B cell (primary cell): Measurements from ENCODE around the gene FEM1B. TPM values are rescaled to one million over a fixed set of nuclear protein-coding genes. Genes with fewer than 3 reads are reported as not detected.

Source experiments
- ATAC-seq: fragments of 200-7000 bp; cut with Tn5 transposase; one replicate; pipeline ENCODE4 v1.10.0; 2021; ENCODE audit warnings: low read depth, mild to moderate bottlenecking, moderate number of reproducible peaks, moderate library complexity
- CTCF ChIA-PET: fragments of 350-600 bp; sonication (Branson Sonifier 250); formaldehyde crosslinking; loops from one replicate; lab custom pipeline; 2021; ENCODE audit warnings: antibody characterized with exemption, inconsistent platforms; lab: Charles Lee
- POLR2A ChIA-PET: fragments of 350-600 bp; sonication (Branson Sonifier 250); formaldehyde crosslinking; loops from one replicate; lab custom pipeline; 2021; ENCODE audit warnings: antibody characterized with exemption; lab: Charles Lee
- DNase-seq: peaks from one replicate; pipeline ENCODE4 v3.0.0; 2013
- H2AFZ ChIP-seq: 2 replicates; pipeline ENCODE4 v1.6.1; 2012; ENCODE audit warnings: mild to moderate bottlenecking, low read depth, low read length; ENCODE audit not compliant: insufficient read depth, poor library complexity, severe bottlenecking
- H3K27ac ChIP-seq, 2 donors: 1 replicate in 1 of 2; 2 replicates in 1 of 2; pipeline ENCODE4 v1.5.1; 2012 to 2013; ENCODE audit warnings: low read length in 2 of 2, mild to moderate bottlenecking in 2 of 2, moderate library complexity in 1 of 2
- H3K27me3 ChIP-seq, 4 experiments: fragments of 200-600 bp in 1 of 4; sonication (generic) in 1 of 4; replicated peaks in 1 of 4; 1 replicate in 2 of 4; 2 replicates in 2 of 4; pipeline versions ENCODE4 v1.6.1 to v1.7.0; 2013 to 2016; ENCODE audit warnings: low read length in 3 of 4, mild to moderate bottlenecking in 2 of 4, mixed read lengths in 1 of 4, moderate library complexity in 1 of 4; ENCODE audit not compliant: insufficient read depth in 4 of 4, control insufficient read depth in 3 of 4; ENCODE audit errors: control extremely low read depth in 1 of 4
- H3K36me3 ChIP-seq, 2 experiments: replicated peaks in 1 of 2; 1 replicate in 1 of 2; 2 replicates in 1 of 2; pipeline versions ENCODE4 v1.6.1 to v1.7.1; 2013; ENCODE audit warnings: low read length in 1 of 2; ENCODE audit not compliant: insufficient read depth in 2 of 2, control insufficient read depth in 1 of 2; ENCODE audit errors: control extremely low read depth in 1 of 2, extremely low read depth in 1 of 2
- H3K4me1 ChIP-seq, 2 donors: fragments of 200-600 bp in 1 of 2; sonication (generic) in 1 of 2; 1 replicate in 1 of 2; 2 replicates in 1 of 2; pipeline versions ENCODE4 v1.5.1 to v1.6.1; 2013 to 2017; ENCODE audit warnings: low read length in 2 of 2; ENCODE audit not compliant: control insufficient read depth in 2 of 2, insufficient read depth in 2 of 2
- H3K4me2 ChIP-seq: replicated peaks from 2 replicates; pipeline ENCODE3; 2012; ENCODE audit warnings: mild to moderate bottlenecking, low read depth, low read length; ENCODE audit not compliant: poor library complexity, severe bottlenecking
- H3K4me3 ChIP-seq, 5 experiments: fragments of 200-600 bp in 1 of 5; sonication (generic) in 1 of 5; 1 replicate in 3 of 5; 2 replicates in 2 of 5; pipeline versions ENCODE4 v1.5.1 to v1.7.0; 2011 to 2016; ENCODE audit warnings: low read length in 4 of 5, mild to moderate bottlenecking in 4 of 5, low read depth in 2 of 5, control low read depth in 1 of 5, moderate library complexity in 1 of 5; ENCODE audit not compliant: insufficient read depth in 1 of 5; ENCODE audit errors: control extremely low read depth in 1 of 5, extremely low read depth in 1 of 5
- H3K79me2 ChIP-seq: fragments of 200-600 bp; sonication (generic); one replicate; pipeline ENCODE4 v1.6.0; 2016; ENCODE audit warnings: low read length; ENCODE audit not compliant: control insufficient read depth, insufficient read depth
- H3K9ac ChIP-seq: fragments of 200-600 bp; sonication (generic); 2 replicates; pipeline ENCODE4 v1.6.1; 2017; ENCODE audit warnings: mild to moderate bottlenecking, low read length, moderate library complexity
- H3K9me3 ChIP-seq, 3 donors: one replicate each; pipeline versions ENCODE4 v1.6.1 to v1.7.1; 2013; ENCODE audit warnings: low read length in 2 of 3; ENCODE audit not compliant: control insufficient read depth in 2 of 3, insufficient read depth in 1 of 3; ENCODE audit errors: control extremely low read depth in 1 of 3
- H4K20me1 ChIP-seq: 2 replicates; pipeline ENCODE4 v1.6.0; 2012; ENCODE audit warnings: mild to moderate bottlenecking, low read length; ENCODE audit not compliant: insufficient read depth, control insufficient read depth, poor library complexity, severe bottlenecking
- H3K27ac Mint-ChIP-seq: one replicate; pipeline ENCODE4 v1.8.0; 2021; ENCODE audit warnings: mixed read lengths
- H3K27me3 Mint-ChIP-seq: one replicate; pipeline ENCODE4 v1.8.0; 2021; ENCODE audit warnings: mixed read lengths
- H3K4me1 Mint-ChIP-seq: one replicate; pipeline ENCODE4 v1.8.0; 2021; ENCODE audit warnings: mixed read lengths
- H3K4me3 Mint-ChIP-seq: one replicate; pipeline ENCODE4 v1.8.0; 2021; ENCODE audit warnings: mixed read lengths
- H3K9me3 Mint-ChIP-seq: one replicate; pipeline ENCODE4 v1.8.0; 2022; ENCODE audit warnings: mixed read lengths; ENCODE audit not compliant: insufficient read depth
- EZH2 ChIP-seq: IDR thresholded peaks from 2 replicates; pipeline ENCODE4 v1.6.1; 2012; ENCODE audit warnings: borderline replicate concordance, low read depth, mild to moderate bottlenecking, moderate library complexity, low read length; ENCODE audit not compliant: insufficient read depth, poor library complexity, severe bottlenecking
- WGBS: methylation state at CpG from one replicate; pipeline ENCODE4 v1.1.5; 2013; ENCODE audit warnings: missing lambda C conversion rate; ENCODE audit not compliant: insufficient coverage; 5-methylcytosine and 5-hydroxymethylcytosine counted together
- intact Hi-C: fragments of 100-400 bp; cut with micrococcal nuclease; formaldehyde crosslinking; loops from one replicate; pipeline ENCODE4 v1.10.0; 2022
- polyA plus RNA-seq: library from polyadenylated mRNA; depleted of rRNA; stranded (reverse); fragments of >200 nt; gene quantifications from 2 replicates; pipeline ENCODE4 v1.2.3, GENCODE V29; 2012
- total RNA-seq, 2 donors: library from RNA; stranded (reverse); fragments of 120-200 nt in 1 of 2; gene quantifications; 1 replicate in 1 of 2; 2 replicates in 1 of 2; pipeline versions ENCODE4 v1.2.3 to v1.2.4, GENCODE V29; 2013 to 2022
- TF ChIP-seq, protein P1 (sequence below): fragments of 200-600 bp; IDR thresholded peaks from one replicate; pipeline ENCODE4 v1.8.0; 2022; ENCODE audit warnings: antibody characterized with exemption, mild to moderate bottlenecking

The FEM1B gene
- total and polyA plus RNA-seq, 2 donors (not counting 1 experiment from before 2014, with no cell fraction given): 13.8 to 52.4 TPM

DNA sequence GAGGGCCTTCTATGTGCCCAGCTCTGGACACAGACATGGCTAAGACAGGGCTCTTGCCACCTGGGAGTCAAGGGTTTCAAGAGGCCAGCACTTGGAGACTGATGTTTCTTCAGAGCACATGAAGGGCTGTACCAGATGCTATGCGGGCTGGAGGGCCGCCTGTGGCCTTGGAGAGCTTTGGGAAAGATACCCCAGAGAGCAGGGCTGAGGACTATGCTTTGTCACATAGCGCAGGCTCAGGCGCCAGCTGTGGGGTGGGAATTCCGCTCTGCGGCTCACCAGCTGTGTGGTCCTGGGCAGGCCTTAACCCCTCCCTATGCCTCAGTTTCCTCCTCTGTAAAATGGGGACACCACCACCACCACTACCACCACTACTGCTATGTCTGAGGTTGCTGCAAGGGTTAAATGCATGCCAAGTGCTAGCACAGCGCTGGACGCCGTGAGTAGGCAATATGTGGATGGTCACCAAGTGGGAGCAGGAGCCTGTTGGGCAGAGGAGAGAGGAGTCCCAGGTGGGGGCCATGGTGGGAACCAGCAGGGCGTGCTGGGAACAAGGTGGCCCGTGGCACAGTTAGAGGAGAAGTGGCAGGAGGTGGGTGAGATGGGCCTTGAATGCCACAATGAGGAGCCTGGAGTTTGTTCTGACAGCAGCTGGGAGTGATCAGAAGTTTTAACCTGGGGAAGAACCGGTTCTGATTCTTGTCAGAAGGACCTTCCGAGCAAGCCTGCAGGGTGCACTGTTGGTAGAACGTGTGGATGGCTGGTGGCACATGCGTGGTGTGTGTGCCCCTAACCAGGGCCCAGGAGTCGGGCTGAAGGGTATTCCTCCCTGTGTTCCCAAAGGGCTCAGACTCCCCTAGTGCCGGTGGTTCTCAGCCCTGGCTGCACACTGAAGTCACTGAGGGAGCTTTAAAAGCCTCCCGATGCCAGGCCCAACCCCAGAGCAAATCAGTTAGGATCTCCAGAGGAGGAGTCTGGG lies 41.7 kb downstream of the FEM1B start:
- TF ChIP-seq EZH2: no peak
- Histone ChIP-seq H3K9me3 (no peaks in the 10 kb centered on the region), H3K36me3 (no peaks in the 10 kb centered on the region), H4K20me1 (no peaks in the 10 kb centered on the region), H3K27me3 (no peaks in the 10 kb centered on the region), H3K79me2 (no peaks in the 10 kb centered on the region), H3K4me2 (no peak overlapping the region), H3K4me1 (no peaks in the 10 kb centered on the region), H2AFZ (no peak overlapping the region), H3K27ac (no peak overlapping the region), H3K4me3 (no peak overlapping the region), H3K9ac (no peak overlapping the region)
- no peak for DNase-seq
- H3K27ac Mint-ChIP-seq: peak overlapping the region; percentile 29
- POLR2A ChIA-PET: no interaction called here
- CTCF ChIA-PET: interaction anchor here (0.6 kb wide), 1 partner anchor 518 kb away, joined by 3 read pairs; no protein-coding TSS in a partner anchor
- WGBS: 84% methylated on average over 15 of the region's 18 CpGs
- peaks cover 22% of the 10 kb centered on the region for H3K27me3 Mint-ChIP-seq
- no peaks in the 10 kb centered on the region for H3K4me1 Mint-ChIP-seq
- intact Hi-C loops: no loop called here
- H3K9me3 Mint-ChIP-seq: no peaks in the 10 kb centered on the region
- H3K4me3 Mint-ChIP-seq: no peak overlapping the region
- no peak for ATAC-seq

DNA sequence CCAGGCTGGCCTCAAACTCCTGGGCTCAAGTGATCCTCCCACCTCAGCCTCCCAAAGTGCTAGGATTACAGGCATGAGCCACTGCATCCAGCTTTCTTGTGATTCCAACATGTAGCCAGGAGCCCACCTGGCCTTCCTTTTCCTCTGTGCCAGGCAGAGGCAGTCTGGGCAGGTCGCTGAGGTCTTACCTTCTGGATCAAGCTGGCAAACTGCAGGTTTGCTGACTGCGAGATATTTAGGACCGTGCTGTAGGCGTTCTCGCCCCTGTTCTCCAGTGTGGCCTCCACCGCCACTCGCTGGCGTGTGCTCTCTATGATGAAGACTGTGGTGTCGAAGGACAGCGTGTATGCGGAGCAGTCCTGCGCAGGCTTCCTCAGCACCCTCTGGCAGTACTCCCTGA lies 42.5 kb downstream of the FEM1B start:
- H3K36me3 ChIP-seq: no peaks in the 10 kb centered on the region

More for the DNA sequence above, 42.5 kb downstream of the FEM1B start:
- DNase-seq (no peak), ATAC-seq (no peak)
- H3K4me3 Mint-ChIP-seq: no peak overlapping the region
- H3K9me3 Mint-ChIP-seq: no peaks in the 10 kb centered on the region
- H3K27ac ChIP-seq: no peak overlapping the region
- POLR2A ChIA-PET: no interaction called here
- H3K9ac ChIP-seq: no peak overlapping the region
- peaks cover 20% of the 10 kb centered on the region for H3K27me3 Mint-ChIP-seq
- intact Hi-C loops: no loop called here
- no peak overlapping the region for H3K4me2 ChIP-seq
- no peaks in the 10 kb centered on the region for H4K20me1 ChIP-seq
- CTCF ChIA-PET: no interaction called here
- H3K4me3 ChIP-seq: no peak overlapping the region
- no peak overlapping the region for H2AFZ ChIP-seq
- no peaks in the 10 kb centered on the region for H3K27me3 ChIP-seq
- H3K79me2 ChIP-seq: no peaks in the 10 kb centered on the region
- H3K27ac Mint-ChIP-seq: no peak overlapping the region
- no peaks in the 10 kb centered on the region for H3K4me1 Mint-ChIP-seq
- TF ChIP-seq, protein P1, sequence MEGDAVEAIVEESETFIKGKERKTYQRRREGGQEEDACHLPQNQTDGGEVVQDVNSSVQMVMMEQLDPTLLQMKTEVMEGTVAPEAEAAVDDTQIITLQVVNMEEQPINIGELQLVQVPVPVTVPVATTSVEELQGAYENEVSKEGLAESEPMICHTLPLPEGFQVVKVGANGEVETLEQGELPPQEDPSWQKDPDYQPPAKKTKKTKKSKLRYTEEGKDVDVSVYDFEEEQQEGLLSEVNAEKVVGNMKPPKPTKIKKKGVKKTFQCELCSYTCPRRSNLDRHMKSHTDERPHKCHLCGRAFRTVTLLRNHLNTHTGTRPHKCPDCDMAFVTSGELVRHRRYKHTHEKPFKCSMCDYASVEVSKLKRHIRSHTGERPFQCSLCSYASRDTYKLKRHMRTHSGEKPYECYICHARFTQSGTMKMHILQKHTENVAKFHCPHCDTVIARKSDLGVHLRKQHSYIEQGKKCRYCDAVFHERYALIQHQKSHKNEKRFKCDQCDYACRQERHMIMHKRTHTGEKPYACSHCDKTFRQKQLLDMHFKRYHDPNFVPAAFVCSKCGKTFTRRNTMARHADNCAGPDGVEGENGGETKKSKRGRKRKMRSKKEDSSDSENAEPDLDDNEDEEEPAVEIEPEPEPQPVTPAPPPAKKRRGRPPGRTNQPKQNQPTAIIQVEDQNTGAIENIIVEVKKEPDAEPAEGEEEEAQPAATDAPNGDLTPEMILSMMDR: no peak
- no peak for TF ChIP-seq EZH2
- no peaks in the 10 kb centered on the region for H3K9me3 ChIP-seq
- no peaks in the 10 kb centered on the region for H3K4me1 ChIP-seq
- 94% methylated on average over 12 of the region's 12 CpGs for WGBS
